ENCODE measurements around the gene CARS2. TPM values are rescaled to one million over a fixed set of nuclear protein-coding genes. Genes with fewer than 3 reads are reported as not detected.
A peak's percentile ranks its signal among the peaks of the same experiment; 100 is the strongest.

CARS2 gene
- total RNA-seq, result 10 to 100 TPM; 44.1 to 77.5 (median 46.7) TPM
- 10 to 100 TPM; 35.4 to 75.9 (median 36.6) TPM for polyA plus RNA-seq

DNA sequence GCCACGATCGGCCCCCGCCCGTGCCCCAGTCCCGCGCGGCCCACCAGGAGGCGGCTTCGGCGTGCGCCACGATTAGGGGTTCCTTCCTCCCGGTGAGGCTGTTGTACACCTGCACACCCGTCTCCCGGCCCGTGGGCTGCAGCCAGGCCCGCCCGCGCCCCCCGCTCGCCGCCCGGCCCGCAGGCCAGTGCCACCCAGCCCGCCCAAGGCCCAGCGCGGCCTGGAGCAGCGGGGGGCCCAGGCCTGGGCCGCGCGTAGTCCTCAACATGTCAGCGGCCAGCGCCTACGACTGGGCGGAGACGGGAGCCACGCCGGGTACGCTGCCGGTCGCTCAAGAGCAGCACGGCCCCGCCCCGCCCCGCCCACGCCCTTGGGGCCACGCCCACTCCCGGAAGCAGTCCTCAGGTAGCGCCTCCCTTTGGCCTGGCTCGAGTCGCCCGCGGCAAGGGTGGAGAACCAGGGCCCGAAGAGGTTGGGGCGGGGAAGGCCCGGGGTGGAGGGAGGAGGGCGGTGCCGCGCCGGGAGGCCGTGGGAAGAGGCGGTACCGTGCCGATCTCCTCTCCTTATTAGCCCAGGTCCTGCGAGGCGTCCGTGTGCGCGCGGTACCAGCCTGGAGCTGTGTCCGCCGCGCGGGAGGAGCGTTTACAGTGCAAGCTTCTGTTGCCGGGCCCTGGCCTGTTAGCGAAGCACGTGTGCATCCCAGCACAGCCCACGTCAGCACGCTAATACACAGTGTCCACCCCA lies at the start of gene CARS2:
Gene CARS2, minus strand, starts transcription at position 291 of the 744 bp plus-strand sequence. Its CDS starts 23 bp downstream, at position 268.
- intact Hi-C loops (cut with DNase I), result no loop called here
- Histone ChIP-seq H3K36me3 (peaks cover 0 to 27% (median under 1%) of the 10 kb centered on the region in 4 donors), H3K9me3 (no peaks in the 10 kb centered on the region), H3K4me3 (peak within 1 kb of the TSS; percentile 56 to 88 (median 78)), H3K27me3 (no peaks in the 10 kb centered on the region), H3K27ac (peak within 1 kb of the TSS; percentile 84 to 96 (median 92)), H3K4me1 (peaks cover 0 to 43% (median 35%) of the 10 kb centered on the region in 4 donors)
- peak; percentile 99 for DNase-seq
- TF ChIP-seq EP300 (IDR thresholded peaks at IDR 0.05) (peak in 3 of 4 donors; percentile 91 to 95 (median 95)), POLR2A (IDR thresholded peaks at IDR 0.05) (peak in 1 of 2 donors; percentile 24), POLR2AphosphoS5 (IDR thresholded peaks at IDR 0.05) (peak; percentile 57 to 89 (median 82))
- TF ChIP-seq, protein P1, sequence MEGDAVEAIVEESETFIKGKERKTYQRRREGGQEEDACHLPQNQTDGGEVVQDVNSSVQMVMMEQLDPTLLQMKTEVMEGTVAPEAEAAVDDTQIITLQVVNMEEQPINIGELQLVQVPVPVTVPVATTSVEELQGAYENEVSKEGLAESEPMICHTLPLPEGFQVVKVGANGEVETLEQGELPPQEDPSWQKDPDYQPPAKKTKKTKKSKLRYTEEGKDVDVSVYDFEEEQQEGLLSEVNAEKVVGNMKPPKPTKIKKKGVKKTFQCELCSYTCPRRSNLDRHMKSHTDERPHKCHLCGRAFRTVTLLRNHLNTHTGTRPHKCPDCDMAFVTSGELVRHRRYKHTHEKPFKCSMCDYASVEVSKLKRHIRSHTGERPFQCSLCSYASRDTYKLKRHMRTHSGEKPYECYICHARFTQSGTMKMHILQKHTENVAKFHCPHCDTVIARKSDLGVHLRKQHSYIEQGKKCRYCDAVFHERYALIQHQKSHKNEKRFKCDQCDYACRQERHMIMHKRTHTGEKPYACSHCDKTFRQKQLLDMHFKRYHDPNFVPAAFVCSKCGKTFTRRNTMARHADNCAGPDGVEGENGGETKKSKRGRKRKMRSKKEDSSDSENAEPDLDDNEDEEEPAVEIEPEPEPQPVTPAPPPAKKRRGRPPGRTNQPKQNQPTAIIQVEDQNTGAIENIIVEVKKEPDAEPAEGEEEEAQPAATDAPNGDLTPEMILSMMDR (IDR thresholded peaks at IDR 0.05), result peak in 2 of 4 experiments; percentile 2 to 19
- WGBS, 2 donors, result 0% methylated on average over 80 of the region's 80 CpGs

GRCh38 chr13:110748271-110748670 lies 42.4 kb upstream of the CARS2 start:
- Histone ChIP-seq H3K4me1 (no peaks in the 10 kb centered on the region), H3K9me3 (no peaks in the 10 kb centered on the region), H3K27me3 (no peaks in the 10 kb centered on the region), H3K27ac (no peak overlapping the region), H3K4me3 (no peak overlapping the region), H3K36me3 (no peaks in the 10 kb centered on the region)
- 82 to 85% methylated on average over 4 of the region's 4 CpGs for WGBS, 2 donors
- no peak for DNase-seq
- intact Hi-C loops (cut with DNase I), result no loop called here
- TF ChIP-seq POLR2AphosphoS5 (IDR thresholded peaks at IDR 0.05) (no peak), POLR2A (IDR thresholded peaks at IDR 0.05) (no peak), EP300 (IDR thresholded peaks at IDR 0.05) (no peak)
- TF ChIP-seq, protein P1 (IDR thresholded peaks at IDR 0.05), result no peak

- Histone ChIP-seq H3K27me3 (no peaks in the 10 kb centered on the region), H3K27ac (no peak overlapping the region), H3K4me1 (no peaks in the 10 kb centered on the region), H3K4me3 (no peak overlapping the region), H3K9me3 (no peaks in the 10 kb centered on the region), H3K36me3 (no peaks in the 10 kb centered on the region)
- TF ChIP-seq POLR2AphosphoS5 (IDR thresholded peaks at IDR 0.05) (no peak), EP300 (IDR thresholded peaks at IDR 0.05) (no peak), POLR2A (IDR thresholded peaks at IDR 0.05) (no peak)
- TF ChIP-seq, protein P1 (IDR thresholded peaks at IDR 0.05), result no peak
- DNase-seq, result no peak
- 33 to 66% methylated on average over 1 of the region's 1 CpG for WGBS, 2 donors
- intact Hi-C loops (cut with DNase I), result no loop called here
Observed at GRCh38 chr13:110746438-110746837, 40.5 kb upstream of the CARS2 start.

DNA sequence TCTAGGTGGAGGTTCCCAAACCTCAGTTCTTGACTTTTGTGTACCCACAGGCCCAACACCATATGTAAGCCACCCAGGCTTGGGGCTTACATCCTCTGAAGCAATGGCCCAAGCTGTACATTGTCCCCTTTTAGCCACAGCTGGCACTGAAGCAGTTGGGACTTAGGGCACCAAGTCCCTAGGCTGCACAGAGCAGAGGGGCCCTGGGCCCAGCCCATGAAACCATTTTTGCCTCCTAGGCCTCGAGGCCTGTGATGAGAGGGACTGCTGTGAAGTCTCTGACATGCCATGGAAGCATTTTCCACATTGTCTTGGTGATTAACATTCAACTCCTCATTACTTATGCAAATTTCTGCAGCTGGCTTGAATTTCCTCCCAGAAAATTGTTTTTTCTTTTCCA lies 37.8 kb upstream of the CARS2 start:
- WGBS, 2 donors, result 62 to 76% methylated on average over 1 of the region's 1 CpG
- H3K4me3 ChIP-seq, result no peak overlapping the region
- no peaks in the 10 kb centered on the region for H3K4me1 ChIP-seq
- H3K27me3 ChIP-seq, result no peaks in the 10 kb centered on the region
- H3K27ac ChIP-seq, result no peak overlapping the region
- TF ChIP-seq EP300 (IDR thresholded peaks at IDR 0.05) (no peak), POLR2AphosphoS5 (IDR thresholded peaks at IDR 0.05) (no peak)
- intact Hi-C loops (cut with DNase I), result no loop called here
- no peak for DNase-seq
- H3K36me3 ChIP-seq, result no peaks in the 10 kb centered on the region
- no peaks in the 10 kb centered on the region for H3K9me3 ChIP-seq

DNA sequence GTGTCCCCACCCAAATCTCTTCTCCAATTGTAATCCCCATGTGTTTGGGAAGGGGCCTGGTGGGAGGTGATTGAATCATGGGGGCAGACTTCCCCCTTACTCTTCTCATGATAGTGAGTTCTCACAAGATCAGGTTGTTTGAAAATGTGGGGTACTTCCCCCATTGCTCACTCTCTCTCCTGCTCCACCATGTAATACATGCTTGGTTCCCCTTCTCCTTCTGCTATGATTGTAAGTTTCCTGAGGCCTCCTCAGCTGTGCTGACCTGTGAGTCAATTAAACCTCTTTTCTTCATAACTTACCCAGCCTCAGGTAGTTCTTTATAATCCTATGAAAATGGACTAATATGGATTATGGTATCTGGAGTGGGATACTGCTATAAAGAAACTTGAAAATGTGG lies 31.6 kb upstream of the CARS2 start:
- Histone ChIP-seq H3K4me1 (no peaks in the 10 kb centered on the region), H3K36me3 (no peaks in the 10 kb centered on the region), H3K4me3 (no peak overlapping the region), H3K9me3 (no peaks in the 10 kb centered on the region), H3K27me3 (no peaks in the 10 kb centered on the region), H3K27ac (no peak overlapping the region)
- intact Hi-C loops (cut with DNase I), result no loop called here
- TF ChIP-seq POLR2AphosphoS5 (IDR thresholded peaks at IDR 0.05) (no peak), EP300 (IDR thresholded peaks at IDR 0.05) (no peak), POLR2A (IDR thresholded peaks at IDR 0.05) (no peak)
- TF ChIP-seq, protein P1 (IDR thresholded peaks at IDR 0.05), result no peak
- no peak for DNase-seq

All from sigmoid colon (tissue), 7 donors.